ENCODE results near the gene PFN3. TPM values are rescaled to one million over a fixed set of nuclear protein-coding genes. Genes with fewer than 3 reads are reported as not detected.

Gene PFN3
- total RNA-seq, 2 experiments from 2014 or later = not detected

DNA sequence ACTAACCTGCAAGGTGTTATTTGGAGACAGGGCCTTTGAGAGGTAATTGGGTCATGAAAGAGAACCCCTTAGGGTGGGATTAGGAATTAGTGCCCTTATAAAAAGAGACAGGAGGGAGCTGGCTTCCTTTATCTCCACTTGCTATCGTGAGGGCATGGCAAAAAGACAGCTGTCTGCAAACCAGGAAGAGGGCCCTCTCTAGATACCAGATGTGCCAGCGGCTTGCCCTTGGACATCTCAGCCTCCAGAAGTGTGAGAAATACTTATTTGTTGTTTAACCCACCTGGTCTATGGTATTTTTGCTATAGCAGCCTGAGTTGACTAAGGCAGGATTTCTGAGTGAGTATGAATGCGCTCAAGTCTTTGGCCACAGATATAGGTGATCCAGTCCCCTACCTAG lies 43.7 kb downstream of the PFN3 start:
- Histone ChIP-seq H4K20me1 (ENCODE audit: insufficient read depth, low read length) (no peaks in the 10 kb centered on the region), H2AFZ (ENCODE audit: low read length) (peak overlapping the region; percentile 88; the same call in 1 of the 2 replicates), H3K4me3 (ENCODE audit: low read depth, low read length, poor library complexity, severe bottlenecking) (peak overlapping the region; percentile 74), H3K9me2 (ENCODE audit: insufficient read depth, low read length) (no peaks in the 10 kb centered on the region), H3K9me3 (ENCODE audit: low read length) (peaks cover 8% of the 10 kb centered on the region), H3K79me2 (ENCODE audit: insufficient read depth, low read depth, low read length) (peaks cover 7% of the 10 kb centered on the region; the same call in 1 of the 2 replicates), H3K4me2 (ENCODE audit: low read length) (peak overlapping the region; percentile 95), H3K36me3 (ENCODE audit: insufficient read depth, low read length) (no peaks in the 10 kb centered on the region; the same call in 1 of the 2 replicates), H3K27ac (ENCODE audit: low read depth, low read length, poor library complexity, severe bottlenecking) (peak overlapping the region; percentile 65), H3K4me1 (ENCODE audit: insufficient read depth, low read length, poor library complexity, severe bottlenecking) (peaks cover 54% of the 10 kb centered on the region)
- no peak for TF ChIP-seq EZH2phosphoT487 (IDR thresholded peaks at IDR 0.05; ENCODE audit: borderline replicate concordance, low read depth, low read length)
- TF ChIP-seq, protein P1, sequence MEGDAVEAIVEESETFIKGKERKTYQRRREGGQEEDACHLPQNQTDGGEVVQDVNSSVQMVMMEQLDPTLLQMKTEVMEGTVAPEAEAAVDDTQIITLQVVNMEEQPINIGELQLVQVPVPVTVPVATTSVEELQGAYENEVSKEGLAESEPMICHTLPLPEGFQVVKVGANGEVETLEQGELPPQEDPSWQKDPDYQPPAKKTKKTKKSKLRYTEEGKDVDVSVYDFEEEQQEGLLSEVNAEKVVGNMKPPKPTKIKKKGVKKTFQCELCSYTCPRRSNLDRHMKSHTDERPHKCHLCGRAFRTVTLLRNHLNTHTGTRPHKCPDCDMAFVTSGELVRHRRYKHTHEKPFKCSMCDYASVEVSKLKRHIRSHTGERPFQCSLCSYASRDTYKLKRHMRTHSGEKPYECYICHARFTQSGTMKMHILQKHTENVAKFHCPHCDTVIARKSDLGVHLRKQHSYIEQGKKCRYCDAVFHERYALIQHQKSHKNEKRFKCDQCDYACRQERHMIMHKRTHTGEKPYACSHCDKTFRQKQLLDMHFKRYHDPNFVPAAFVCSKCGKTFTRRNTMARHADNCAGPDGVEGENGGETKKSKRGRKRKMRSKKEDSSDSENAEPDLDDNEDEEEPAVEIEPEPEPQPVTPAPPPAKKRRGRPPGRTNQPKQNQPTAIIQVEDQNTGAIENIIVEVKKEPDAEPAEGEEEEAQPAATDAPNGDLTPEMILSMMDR (conservative IDR thresholded peaks at IDR 0.05; ENCODE audit: low read length) = no peak
- intact Hi-C loops (cut with micrococcal nuclease; ENCODE audit: unreplicated experiment) = loop anchor here (1.0 kb wide), 1 partner anchor 33 kb away; no protein-coding TSS in a partner anchor
- DNase-seq (ENCODE audit: low spot score) = peak; percentile 29
- CTCF ChIA-PET (ENCODE audit: unreplicated experiment) = interaction anchor here (1.0 kb wide), 2 partner anchors 21 to 74 kb away, joined by 3 read pairs; no protein-coding TSS in a partner anchor
- BruUV-seq (replicated peaks) = no TSS peak
- POLR2A ChIA-PET = interaction anchor here (0.6 to 1.7 kb wide), 9 partner anchors 8 to 241 kb away, joined by 3 to 7 read pairs (median 5); no protein-coding TSS in a partner anchor

DNA sequence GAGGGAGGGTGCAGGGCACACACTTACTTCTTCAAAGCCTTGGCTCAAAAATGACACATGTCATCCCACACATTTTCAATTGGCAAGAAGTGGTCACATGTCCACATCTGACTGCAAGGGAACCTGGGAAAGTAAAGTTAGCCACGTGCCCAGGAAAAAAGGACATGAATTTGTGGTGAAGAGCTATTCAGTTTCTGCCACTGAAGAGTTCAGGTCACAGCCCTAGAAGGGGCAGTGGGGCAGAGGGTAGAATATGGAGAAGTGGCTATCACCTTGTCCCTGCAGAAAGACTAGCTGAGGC lies 44.6 kb downstream of the PFN3 start:
- Histone ChIP-seq H3K36me3 (ENCODE audit: insufficient read depth, low read length) (no peaks in the 10 kb centered on the region; the same call in 1 of the 2 replicates), H3K4me2 (ENCODE audit: low read length) (no peak overlapping the region), H3K27ac (ENCODE audit: low read depth, low read length, poor library complexity, severe bottlenecking) (no peak overlapping the region), H3K79me2 (ENCODE audit: insufficient read depth, low read depth, low read length) (peaks cover 13% of the 10 kb centered on the region), H4K20me1 (ENCODE audit: insufficient read depth, low read length) (no peaks in the 10 kb centered on the region; the same call in 1 of the 2 replicates), H2AFZ (ENCODE audit: low read length) (no peak overlapping the region), H3K4me1 (ENCODE audit: insufficient read depth, low read length, poor library complexity, severe bottlenecking) (peaks cover 45% of the 10 kb centered on the region), H3K9me3 (ENCODE audit: low read length) (peaks cover 8% of the 10 kb centered on the region), H3K4me3 (ENCODE audit: low read depth, low read length, poor library complexity, severe bottlenecking) (no peak overlapping the region), H3K9me2 (ENCODE audit: insufficient read depth, low read length) (no peaks in the 10 kb centered on the region)
- no peak for TF ChIP-seq EZH2phosphoT487 (IDR thresholded peaks at IDR 0.05; ENCODE audit: borderline replicate concordance, low read depth, low read length)
- TF ChIP-seq, protein P1 (conservative IDR thresholded peaks at IDR 0.05; ENCODE audit: low read length) = no peak
- no peak for DNase-seq (ENCODE audit: low spot score)
- ChIA-PET POLR2A (interaction anchor here (0.7 to 1.5 kb wide), 6 partner anchors 9 to 90 kb away, joined by 3 to 7 read pairs (median 6); no protein-coding TSS in a partner anchor), CTCF (ENCODE audit: unreplicated experiment) (interaction anchor here (0.6 to 1.0 kb wide), 3 partner anchors 20 to 131 kb away, joined by 3 read pairs; no protein-coding TSS in a partner anchor)
- intact Hi-C loops (cut with micrococcal nuclease; ENCODE audit: unreplicated experiment) = no loop called here
- BruUV-seq (replicated peaks) = no TSS peak
